KMS-11 (cell line): ENCODE data around the gene AMZ1.

Experiments
- H2AFZ ChIP-seq: fragments of 200-600 bp; sonication (generic); 2 replicates; pipeline ENCODE4 v1.6.1; 2016; ENCODE audit warnings: antibody characterized with exemption, mixed run types, low read depth
- H3K27ac ChIP-seq: fragments of 200-600 bp; sonication (generic); 2 replicates; pipeline ENCODE4 v1.6.1; 2016; ENCODE audit warnings: mild to moderate bottlenecking, mixed run types
- H3K27me3 ChIP-seq: fragments of 200-600 bp; sonication (generic); 2 replicates; pipeline ENCODE4 v1.6.1; 2017; ENCODE audit warnings: mild to moderate bottlenecking, low read depth, mixed run types, moderate library complexity; ENCODE audit not compliant: insufficient read depth
- H3K36me3 ChIP-seq: fragments of 200-600 bp; sonication (generic); 2 replicates; pipeline ENCODE4 v1.6.1; 2017; ENCODE audit warnings: mild to moderate bottlenecking, mixed run types; ENCODE audit not compliant: insufficient read depth
- H3K4me1 ChIP-seq: fragments of 200-600 bp; sonication (generic); 2 replicates; pipeline ENCODE4 v1.6.1; 2016; ENCODE audit warnings: mild to moderate bottlenecking, low read depth, mixed run types; ENCODE audit not compliant: poor library complexity, severe bottlenecking
- H3K4me2 ChIP-seq: fragments of 200-600 bp; sonication (generic); 2 replicates; pipeline ENCODE4 v1.7.0; 2016; ENCODE audit warnings: mild to moderate bottlenecking, mixed run types
- H3K4me3 ChIP-seq: fragments of 200-600 bp; sonication (generic); IDR thresholded peaks from 2 replicates; pipeline ENCODE4 v1.6.1; 2017; ENCODE audit warnings: low read depth, low read length, mixed read lengths; ENCODE audit not compliant: insufficient read depth
- H3K79me2 ChIP-seq: fragments of 200-600 bp; sonication (generic); 2 replicates; pipeline ENCODE4 v1.6.1; 2016; ENCODE audit warnings: low read depth, mixed run types; ENCODE audit not compliant: insufficient read depth
- H3K9ac ChIP-seq: fragments of 200-600 bp; sonication (generic); 2 replicates; pipeline ENCODE4 v1.6.1; 2016; ENCODE audit warnings: mild to moderate bottlenecking, mixed run types
- H4K20me1 ChIP-seq: fragments of 200-600 bp; sonication (generic); 2 replicates; pipeline ENCODE4 v1.6.1; 2016; ENCODE audit warnings: mild to moderate bottlenecking, mixed run types; ENCODE audit not compliant: insufficient read depth
- CTCF ChIP-seq: fragments of 200-600 bp; sonication (generic); conservative IDR thresholded peaks from 2 replicates; pipeline ENCODE4 v1.6.1; 2017; ENCODE audit warnings: low read depth, mild to moderate bottlenecking, antibody characterized with exemption, low read length, moderate library complexity, mixed read lengths

AMZ1 gene

GRCh38 chr7:2649991-2650390 lies 38.0 kb upstream of the AMZ1 start:
- Histone ChIP-seq H3K9ac (no peak overlapping the region), H3K4me3 (no peak overlapping the region), H3K4me2 (no peak overlapping the region), H2AFZ (no peak overlapping the region), H3K36me3 (no peaks in the 10 kb centered on the region), H3K27me3 (peaks cover 5% of the 10 kb centered on the region; the same call in 1 of the 2 replicates), H4K20me1 (no peaks in the 10 kb centered on the region), H3K4me1 (peaks cover 7% of the 10 kb centered on the region), H3K79me2 (no peaks in the 10 kb centered on the region), H3K27ac (no peak overlapping the region)
- TF ChIP-seq CTCF: no peak

- H3K79me2 ChIP-seq: no peaks in the 10 kb centered on the region
- H4K20me1 ChIP-seq: no peaks in the 10 kb centered on the region
- peaks cover 2% of the 10 kb centered on the region for H3K4me1 ChIP-seq
- no peak overlapping the region for H3K4me2 ChIP-seq
- H3K27me3 ChIP-seq: peaks cover 5% of the 10 kb centered on the region; the same call in 1 of the 2 replicates
- no peak overlapping the region for H3K4me3 ChIP-seq
- no peak for TF ChIP-seq CTCF
- no peak overlapping the region for H3K27ac ChIP-seq
- H2AFZ ChIP-seq: no peak overlapping the region
- H3K9ac ChIP-seq: no peak overlapping the region
- H3K36me3 ChIP-seq: no peaks in the 10 kb centered on the region
Observed at GRCh38 chr7:2650451-2650850, 37.6 kb upstream of the AMZ1 start.

- Histone ChIP-seq H3K79me2 (no peaks in the 10 kb centered on the region), H3K27ac (no peak overlapping the region), H3K9ac (no peak overlapping the region), H3K36me3 (no peaks in the 10 kb centered on the region), H3K27me3 (peaks cover 5% of the 10 kb centered on the region; the same call in 1 of the 2 replicates), H3K4me2 (no peak overlapping the region), H3K4me3 (no peak overlapping the region), H3K4me1 (no peaks in the 10 kb centered on the region), H2AFZ (no peak overlapping the region), H4K20me1 (no peaks in the 10 kb centered on the region)
- no peak for TF ChIP-seq CTCF
Observed at GRCh38 chr7:2651336-2651735, 36.7 kb upstream of the AMZ1 start.

GRCh38 chr7:2651847-2652735 lies 35.9 kb upstream of the AMZ1 start:
- Histone ChIP-seq H3K4me2 (no peak overlapping the region), H3K9ac (no peak overlapping the region), H3K4me1 (no peaks in the 10 kb centered on the region), H3K36me3 (no peaks in the 10 kb centered on the region), H3K27me3 (peaks cover 5% of the 10 kb centered on the region; the same call in 1 of the 2 replicates), H3K4me3 (no peak overlapping the region), H4K20me1 (no peaks in the 10 kb centered on the region), H2AFZ (no peak overlapping the region), H3K27ac (no peak overlapping the region), H3K79me2 (no peaks in the 10 kb centered on the region)
- TF ChIP-seq CTCF: no peak
